Mesendoderm (in vitro differentiated cells): ENCODE measurements around the gene GPR31.

Experiments
- DNase-seq: peaks from one replicate; pipeline ENCODE4 v3.0.0; 2013
- H2AK5ac ChIP-seq: 2 replicates; pipeline ENCODE4 v1.6.1; 2013; ENCODE audit warnings: low read length, inconsistent platforms
- H2BK120ac ChIP-seq: 2 replicates; pipeline ENCODE4 v1.6.1; 2013; ENCODE audit warnings: low read depth, mild to moderate bottlenecking, low read length, moderate library complexity, mixed read lengths
- H2BK15ac ChIP-seq: replicated peaks from 2 replicates; pipeline ENCODE4 v1.6.1; 2013; ENCODE audit warnings: low read depth, mild to moderate bottlenecking, moderate library complexity
- H2BK5ac ChIP-seq: 2 replicates; pipeline ENCODE4 v1.6.1; 2013; ENCODE audit warnings: low read length, inconsistent platforms
- H3K18ac ChIP-seq: 2 replicates; pipeline ENCODE4 v1.6.1; 2013; ENCODE audit warnings: mild to moderate bottlenecking, low read length, mixed read lengths
- H3K23ac ChIP-seq: one replicate; pipeline ENCODE4 v1.6.1; 2013; ENCODE audit warnings: low read length
- H3K27ac ChIP-seq: 2 replicates; pipeline ENCODE4 v1.5.1; 2013; ENCODE audit warnings: low read depth, mild to moderate bottlenecking, inconsistent platforms, low read length, moderate library complexity
- H3K27me3 ChIP-seq: 2 replicates; pipeline ENCODE4 v1.6.1; 2013; ENCODE audit warnings: low read length, control low read depth, mild to moderate bottlenecking, inconsistent platforms; ENCODE audit not compliant: insufficient read depth, poor library complexity
- H3K36me3 ChIP-seq: 2 replicates; pipeline ENCODE4 v1.6.1; 2013; ENCODE audit warnings: low read length, inconsistent platforms; ENCODE audit not compliant: control insufficient read depth, insufficient read depth
- H3K4ac ChIP-seq: one replicate; pipeline ENCODE4 v1.6.1; 2013; ENCODE audit warnings: low read depth, mild to moderate bottlenecking, low read length, moderate library complexity
- H3K4me1 ChIP-seq: 2 replicates; pipeline ENCODE4 v1.6.1; 2013; ENCODE audit warnings: low read depth, low read length, inconsistent platforms; ENCODE audit not compliant: control insufficient read depth
- H3K4me2 ChIP-seq: 2 replicates; pipeline ENCODE4 v1.6.1; 2013; ENCODE audit warnings: low read length
- H3K4me3 ChIP-seq: 2 replicates; pipeline ENCODE4 v1.5.1; 2013; ENCODE audit warnings: mild to moderate bottlenecking, low read length
- H3K56ac ChIP-seq: one replicate; pipeline ENCODE4 v1.6.1; 2013; ENCODE audit warnings: low read length
- H3K79me1 ChIP-seq: 2 replicates; pipeline ENCODE4 v1.6.1; 2013; ENCODE audit warnings: low read length, inconsistent platforms
- H3K79me2 ChIP-seq: 2 replicates; pipeline ENCODE4 v1.6.1; 2013; ENCODE audit warnings: mild to moderate bottlenecking, low read length; ENCODE audit not compliant: control insufficient read depth, insufficient read depth
- H3K9ac ChIP-seq: 2 replicates; pipeline ENCODE4 v1.6.1; 2013; ENCODE audit warnings: low read length, inconsistent platforms
- H4K5ac ChIP-seq: one replicate; pipeline ENCODE4 v1.6.1; 2013; ENCODE audit warnings: low read length
- H4K8ac ChIP-seq: one replicate; pipeline ENCODE4 v1.6.1; 2013; ENCODE audit warnings: low read depth, mild to moderate bottlenecking, control low read depth, low read length, moderate library complexity
- WGBS: extraction: QIAGEN DNeasy Blood & Tissue Kit; methylation state at CpG from one replicate; pipeline ENCODE4 v1.1.7; 2013; ENCODE audit warnings: low lambda C conversion rate, missing lambda C conversion rate; ENCODE audit not compliant: insufficient coverage; ENCODE audit errors: extremely low coverage; 5-methylcytosine and 5-hydroxymethylcytosine counted together

The GPR31 gene

DNA sequence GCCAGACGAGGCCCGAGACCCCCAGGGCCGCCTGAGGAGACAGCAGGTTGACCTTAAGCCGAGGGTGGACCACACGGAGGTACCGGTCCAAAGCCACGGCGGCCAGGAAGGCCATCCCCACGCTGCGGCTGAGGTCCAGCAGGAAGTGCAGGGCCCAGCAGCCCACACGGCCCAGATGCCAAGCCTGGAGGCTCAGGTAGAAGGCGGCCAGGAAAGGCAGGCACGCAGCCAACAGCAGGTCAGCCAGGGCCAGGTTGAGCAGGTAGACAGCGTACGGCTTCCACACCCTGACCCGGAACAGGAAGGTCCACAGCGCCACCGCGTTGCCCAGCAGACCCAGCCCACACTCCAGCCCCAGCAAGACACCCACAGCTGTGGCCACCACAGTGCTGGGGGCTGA lies 366 bp downstream of the GPR31 start:
- H3K79me1 ChIP-seq = no peaks in the 10 kb centered on the region
- no peak overlapping the region for H3K9ac ChIP-seq
- no peak overlapping the region for H3K4me3 ChIP-seq
- no peak overlapping the region for H2BK5ac ChIP-seq
- H2AK5ac ChIP-seq = no peak overlapping the region
- H3K4me1 ChIP-seq = no peaks in the 10 kb centered on the region
- H3K27me3 ChIP-seq = no peaks in the 10 kb centered on the region
- H4K8ac ChIP-seq = no peak overlapping the region
- H3K56ac ChIP-seq = no peak overlapping the region
- H3K18ac ChIP-seq = no peak overlapping the region
- H3K4ac ChIP-seq = no peak overlapping the region
- no CpG with 5 or more reads among the region's 19 CpGs for WGBS
- no peak overlapping the region for H2BK120ac ChIP-seq
- no peaks in the 10 kb centered on the region for H3K79me2 ChIP-seq
- no peak overlapping the region for H3K27ac ChIP-seq
- H3K36me3 ChIP-seq = no peaks in the 10 kb centered on the region
- H2BK15ac ChIP-seq = no peak overlapping the region
- H3K23ac ChIP-seq = no peak overlapping the region
- H4K5ac ChIP-seq = no peak overlapping the region
- no peak for DNase-seq
- no peak overlapping the region for H3K4me2 ChIP-seq

DNA sequence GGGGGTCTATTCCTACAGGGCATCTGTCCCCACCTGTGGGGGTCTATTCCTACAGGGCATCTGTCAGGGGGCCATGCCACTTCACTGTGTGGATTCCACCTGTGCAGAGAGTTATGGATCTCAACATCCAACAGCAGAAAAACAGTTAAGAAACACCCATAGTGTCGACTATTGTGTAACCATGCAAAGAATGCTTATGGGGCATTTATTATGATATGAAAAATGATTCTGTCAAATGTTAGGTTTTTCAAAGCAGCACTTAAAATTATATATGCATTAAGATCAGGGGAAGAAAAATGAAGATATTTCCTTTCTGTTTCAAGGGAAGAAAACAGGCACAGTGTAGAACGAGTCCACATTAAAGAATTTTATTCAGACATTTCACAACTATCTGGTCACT lies 2.9 kb downstream of the GPR31 start:
- H3K4me1 ChIP-seq = no peaks in the 10 kb centered on the region
- no peak overlapping the region for H2BK5ac ChIP-seq
- WGBS = no CpG with 5 or more reads among the region's 2 CpGs
- H3K27me3 ChIP-seq = no peaks in the 10 kb centered on the region
- H2BK15ac ChIP-seq = no peak overlapping the region
- no peak overlapping the region for H3K4ac ChIP-seq
- no peaks in the 10 kb centered on the region for H3K36me3 ChIP-seq
- H2AK5ac ChIP-seq = no peak overlapping the region
- H3K9ac ChIP-seq = no peak overlapping the region
- no peak overlapping the region for H2BK120ac ChIP-seq
- no peak overlapping the region for H4K8ac ChIP-seq
- H3K79me2 ChIP-seq = no peaks in the 10 kb centered on the region
- H3K56ac ChIP-seq = no peak overlapping the region
- no peaks in the 10 kb centered on the region for H3K79me1 ChIP-seq
- no peak overlapping the region for H3K27ac ChIP-seq
- no peak overlapping the region for H3K4me2 ChIP-seq
- no peak for DNase-seq
- no peak overlapping the region for H3K23ac ChIP-seq
- no peak overlapping the region for H3K18ac ChIP-seq
- H4K5ac ChIP-seq = no peak overlapping the region
- no peak overlapping the region for H3K4me3 ChIP-seq

DNA sequence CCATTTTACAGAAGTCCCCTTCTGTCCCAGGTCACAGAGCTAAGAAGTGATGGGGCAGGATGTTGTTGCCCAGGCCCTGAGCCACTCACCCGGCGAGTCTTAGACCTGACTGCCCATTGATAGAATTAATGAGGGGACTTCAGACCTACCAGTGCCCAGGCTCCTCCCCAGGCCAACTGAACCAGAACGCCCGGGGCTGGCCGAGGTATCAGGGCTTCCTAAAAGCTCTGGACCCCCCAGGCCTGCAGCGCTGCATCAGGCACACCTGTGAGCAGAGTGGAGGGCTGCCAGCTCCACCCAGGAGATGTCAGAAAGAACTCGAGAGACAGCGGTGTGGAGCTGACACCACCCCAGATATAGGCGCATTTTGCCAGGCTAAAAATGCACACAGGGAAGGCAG lies 3.5 kb downstream of the GPR31 start:
- WGBS = no CpG with 5 or more reads among the region's 9 CpGs

DNA sequence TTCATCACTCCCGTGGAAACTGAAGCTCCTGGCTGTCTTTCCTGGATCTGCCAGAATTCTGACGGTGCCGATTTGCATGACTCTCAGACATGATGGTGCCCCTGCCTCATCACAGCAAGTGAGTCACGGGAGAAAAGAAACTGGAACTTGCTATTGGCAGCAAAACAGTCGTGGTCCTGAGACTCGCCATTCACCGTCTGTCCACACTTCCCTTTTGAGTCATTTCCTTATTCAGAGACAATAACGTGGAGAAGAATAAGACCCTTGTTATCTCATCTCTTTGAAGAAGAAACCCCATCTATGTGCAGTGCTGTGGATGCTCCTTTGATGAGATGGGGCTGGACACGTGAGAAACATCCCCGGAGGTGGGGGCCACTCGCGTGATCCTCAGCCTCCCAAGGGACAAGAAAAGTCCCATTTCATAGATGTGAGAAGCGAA lies 4.2 kb downstream of the GPR31 start:
- Histone ChIP-seq H3K4ac (no peak overlapping the region), H3K79me1 (no peaks in the 10 kb centered on the region), H3K79me2 (no peaks in the 10 kb centered on the region), H3K9ac (no peak overlapping the region), H3K4me2 (no peak overlapping the region), H4K5ac (no peak overlapping the region), H2BK15ac (no peak overlapping the region), H2BK120ac (no peak overlapping the region), H3K23ac (no peak overlapping the region), H2AK5ac (no peak overlapping the region), H3K4me1 (no peaks in the 10 kb centered on the region), H3K56ac (no peak overlapping the region), H2BK5ac (no peak overlapping the region), H3K4me3 (no peak overlapping the region), H3K18ac (no peak overlapping the region), H3K36me3 (no peaks in the 10 kb centered on the region), H3K27ac (no peak overlapping the region), H4K8ac (no peak overlapping the region), H3K27me3 (no peaks in the 10 kb centered on the region)
- no peak for DNase-seq
- WGBS = no CpG with 5 or more reads among the region's 13 CpGs

More for the DNA sequence above, 3.5 kb downstream of the GPR31 start:
- no peak overlapping the region for H3K9ac ChIP-seq
- no peak overlapping the region for H2BK15ac ChIP-seq
- H2AK5ac ChIP-seq = no peak overlapping the region
- no peaks in the 10 kb centered on the region for H3K27me3 ChIP-seq
- no peak overlapping the region for H2BK5ac ChIP-seq
- H3K4ac ChIP-seq = no peak overlapping the region
- no peak overlapping the region for H3K4me2 ChIP-seq
- H3K4me3 ChIP-seq = no peak overlapping the region
- H4K5ac ChIP-seq = no peak overlapping the region
- no peaks in the 10 kb centered on the region for H3K4me1 ChIP-seq
- H3K79me2 ChIP-seq = no peaks in the 10 kb centered on the region
- H3K79me1 ChIP-seq = no peaks in the 10 kb centered on the region
- no peak overlapping the region for H3K18ac ChIP-seq
- H4K8ac ChIP-seq = no peak overlapping the region
- no peak overlapping the region for H3K56ac ChIP-seq
- H2BK120ac ChIP-seq = no peak overlapping the region
- H3K27ac ChIP-seq = no peak overlapping the region
- DNase-seq = no peak
- no peaks in the 10 kb centered on the region for H3K36me3 ChIP-seq
- no peak overlapping the region for H3K23ac ChIP-seq

DNA sequence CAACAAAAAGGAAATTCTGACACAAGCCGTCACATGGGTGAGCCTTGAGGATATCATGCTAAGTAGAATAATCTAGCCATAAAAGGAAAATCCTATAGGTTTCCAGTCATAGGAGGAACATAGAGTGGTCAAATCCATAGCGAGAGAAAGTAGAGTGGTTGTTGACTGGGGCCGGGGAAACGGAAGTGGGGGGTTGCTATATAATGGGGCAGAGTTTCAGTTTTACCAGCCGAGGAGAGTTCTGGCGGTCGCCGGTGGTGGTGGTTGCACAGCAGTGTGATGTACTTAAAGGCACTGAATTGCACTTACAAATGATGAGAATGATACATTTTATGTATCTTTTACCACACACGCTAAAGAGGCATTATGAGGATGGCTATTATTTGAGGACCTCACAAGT lies 4.9 kb downstream of the GPR31 start:
- H2BK15ac ChIP-seq = no peak overlapping the region
- H3K56ac ChIP-seq = no peak overlapping the region
- no peak overlapping the region for H2BK5ac ChIP-seq
- H3K4me1 ChIP-seq = no peaks in the 10 kb centered on the region
- no peak overlapping the region for H2AK5ac ChIP-seq
- H2BK120ac ChIP-seq = no peak overlapping the region
- no peak overlapping the region for H3K9ac ChIP-seq
- no peaks in the 10 kb centered on the region for H3K79me1 ChIP-seq
- no peak for DNase-seq
- no peak overlapping the region for H4K5ac ChIP-seq
- H3K27me3 ChIP-seq = no peaks in the 10 kb centered on the region
- H3K4ac ChIP-seq = no peak overlapping the region
- WGBS = no CpG with 5 or more reads among the region's 9 CpGs
- no peak overlapping the region for H4K8ac ChIP-seq
- H3K23ac ChIP-seq = no peak overlapping the region
- H3K27ac ChIP-seq = no peak overlapping the region
- H3K4me2 ChIP-seq = no peak overlapping the region
- no peak overlapping the region for H3K4me3 ChIP-seq
- no peak overlapping the region for H3K18ac ChIP-seq
- H3K36me3 ChIP-seq = no peaks in the 10 kb centered on the region
- H3K79me2 ChIP-seq = no peaks in the 10 kb centered on the region

DNA sequence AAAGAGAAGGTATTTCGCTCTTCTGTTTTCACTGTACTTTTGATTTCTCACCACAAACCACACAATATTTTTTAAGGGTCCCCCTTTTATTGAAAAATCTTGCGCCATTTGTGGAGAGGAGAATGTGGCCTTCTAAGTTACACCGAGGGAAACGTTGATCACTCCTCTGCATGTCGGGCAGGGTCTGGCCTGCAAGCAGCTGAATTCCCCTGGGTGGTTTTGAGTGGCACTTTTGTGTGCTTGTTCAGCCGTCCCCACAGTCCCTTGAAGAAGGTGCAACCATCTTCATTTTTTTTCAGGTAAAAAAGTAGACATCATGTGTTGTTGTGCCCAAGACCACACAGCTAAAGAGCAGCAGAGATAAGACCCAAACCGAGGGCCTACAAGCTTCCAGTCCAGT lies 6.1 kb downstream of the GPR31 start:
- no peak overlapping the region for H3K56ac ChIP-seq
- no peak overlapping the region for H3K4ac ChIP-seq

More for the DNA sequence above, 6.1 kb downstream of the GPR31 start:
- Histone ChIP-seq H2BK15ac (no peak overlapping the region), H3K36me3 (no peaks in the 10 kb centered on the region), H3K79me1 (no peaks in the 10 kb centered on the region), H4K5ac (no peak overlapping the region), H3K4me3 (no peak overlapping the region), H3K4me2 (no peak overlapping the region), H3K4me1 (peaks cover 3% of the 10 kb centered on the region), H2BK5ac (no peak overlapping the region), H3K79me2 (no peaks in the 10 kb centered on the region), H4K8ac (no peak overlapping the region), H3K23ac (no peak overlapping the region), H3K27me3 (no peaks in the 10 kb centered on the region), H3K27ac (no peak overlapping the region), H3K18ac (no peak overlapping the region), H2AK5ac (no peak overlapping the region), H3K9ac (no peak overlapping the region), H2BK120ac (no peak overlapping the region)
- WGBS = no CpG with 5 or more reads among the region's 7 CpGs
- no peak for DNase-seq
